ENCODE results near the gene FUZ. TPM values are rescaled to one million over a fixed set of nuclear protein-coding genes. Genes with fewer than 3 reads are reported as not detected.

The FUZ gene
- total and polyA plus RNA-seq, 2 of the 4 experiments (the other 2 are of a cell fraction) = 12.1 to 14.3 TPM

- no peaks in the 10 kb centered on the region; the same call in 1 of the 2 replicates for H3K4me1 ChIP-seq (ENCODE audit: control insufficient read depth, insufficient read depth, low read length)
- H3K36me3 ChIP-seq (ENCODE audit: control insufficient read depth, insufficient read depth, low read length) = peaks cover 67% of the 10 kb centered on the region
- no peak overlapping the region for H2AFZ ChIP-seq (replicated peaks; ENCODE audit: low read length, poor library complexity)
- intact Hi-C loops (cut with micrococcal nuclease) = loop anchor here (5.0 kb wide), 1 partner anchor 108 kb away; the partner anchor contains the start of gene CPT1C
- H4K20me1 ChIP-seq (ENCODE audit: insufficient read depth, low read length) = peaks cover 14% of the 10 kb centered on the region
- dilution Hi-C loops (cut with HindIII; ENCODE audit: low sequenced_read_pairs, unreplicated experiment) = no loop called here
- H3K4me2 ChIP-seq (ENCODE audit: low read depth, low read length) = no peak overlapping the region
- no peak for DNase-seq
- no peak overlapping the region for H2BK120ac ChIP-seq (ENCODE audit: low read depth, low read length)
- no TSS peak for BruUV-seq (replicated peaks)
- H4K91ac ChIP-seq (ENCODE audit: insufficient read depth, low read depth, low read length) = no peak overlapping the region
- H3K9ac ChIP-seq (ENCODE audit: low read depth, low read length) = no peak overlapping the region
- H3K56ac ChIP-seq (ENCODE audit: extremely low read depth, insufficient read depth, low read length) = no peak overlapping the region
- H3K9me3 ChIP-seq (ENCODE audit: control insufficient read depth, insufficient read depth, low read length) = no peaks in the 10 kb centered on the region
- ChIA-PET CTCF (no interaction called here), POLR2A (ENCODE audit: unreplicated experiment) (no interaction called here)
- H2AK9ac ChIP-seq (replicated peaks; ENCODE audit: low read depth, low read length, poor library complexity) = peak overlapping the region; percentile 84
- 0 out of 2 replicates have a peak, but pooled peaks cover 4% of the 10 kb centered on the region for H3K9me1 ChIP-seq (ENCODE audit: insufficient read depth, low read length)
- TF ChIP-seq CEBPB (IDR thresholded peaks at IDR 0.05; ENCODE audit: low read depth, low read length) = no peak
- TF ChIP-seq, protein P1, sequence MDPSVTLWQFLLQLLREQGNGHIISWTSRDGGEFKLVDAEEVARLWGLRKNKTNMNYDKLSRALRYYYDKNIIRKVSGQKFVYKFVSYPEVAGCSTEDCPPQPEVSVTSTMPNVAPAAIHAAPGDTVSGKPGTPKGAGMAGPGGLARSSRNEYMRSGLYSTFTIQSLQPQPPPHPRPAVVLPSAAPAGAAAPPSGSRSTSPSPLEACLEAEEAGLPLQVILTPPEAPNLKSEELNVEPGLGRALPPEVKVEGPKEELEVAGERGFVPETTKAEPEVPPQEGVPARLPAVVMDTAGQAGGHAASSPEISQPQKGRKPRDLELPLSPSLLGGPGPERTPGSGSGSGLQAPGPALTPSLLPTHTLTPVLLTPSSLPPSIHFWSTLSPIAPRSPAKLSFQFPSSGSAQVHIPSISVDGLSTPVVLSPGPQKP (IDR thresholded peaks at IDR 0.05; ENCODE audit: borderline replicate concordance, low read depth, low read length) = no peak
- TF ChIP-seq RCOR1 (IDR thresholded peaks at IDR 0.05; ENCODE audit: insufficient replicate concordance, low read length) = no peak
- TF ChIP-seq MXI1 (IDR thresholded peaks at IDR 0.05; ENCODE audit: borderline replicate concordance, low read depth, low read length) = no peak
- no peak for TF ChIP-seq CHD1 (IDR thresholded peaks at IDR 0.05; ENCODE audit: low read depth, low read length)
- no peak for TF ChIP-seq NFE2L2 (IDR thresholded peaks at IDR 0.05; ENCODE audit: low read depth, low read length)
- 80% methylated on average over 1 of the region's 10 CpGs; no CpG with 5 or more reads in 1 of the 2 experiments for WGBS, 2 experiments (ENCODE audit: extremely low coverage in 2 of 2, insufficient read length in 1 of 2)
- no peak for ATAC-seq (ENCODE audit: low read depth)
- no peak overlapping the region for H4K8ac ChIP-seq (ENCODE audit: low read depth in 2 of 2, low read length in 2 of 2)
- H3K4ac ChIP-seq (ENCODE audit: low read depth, low read length) = no peak overlapping the region
- no peak overlapping the region for H2BK20ac ChIP-seq (ENCODE audit: low read depth, low read length)
- no peak overlapping the region for H3K4me3 ChIP-seq (ENCODE audit: insufficient read depth, low read depth, low read length)
- no peak overlapping the region for H2AK5ac ChIP-seq (ENCODE audit: low read depth, low read length)
- no peaks in the 10 kb centered on the region for H3K27me3 ChIP-seq (ENCODE audit: control insufficient read depth, insufficient read depth, low read length)
- H3K27ac ChIP-seq (ENCODE audit: insufficient read depth, low read length) = no peak overlapping the region
- in situ Hi-C loops (cut with MboI; ENCODE audit: low sequenced_read_pairs) = no loop called here
- no peak overlapping the region for H3K18ac ChIP-seq (ENCODE audit: low read depth, low read length)
- no peak overlapping the region for H3K14ac ChIP-seq (replicated peaks; ENCODE audit: low read depth, low read length)
- H3K79me1 ChIP-seq (ENCODE audit: low read depth in 1 of 2, low read length in 2 of 2) = peaks cover 8 to 27% of the 10 kb centered on the region in 2 experiments; a peak in 3 of 4 replicates
- no peak overlapping the region for H2BK5ac ChIP-seq (ENCODE audit: low read depth, low read length, poor library complexity, severe bottlenecking)
- no peak overlapping the region for H3K23ac ChIP-seq (ENCODE audit: low read depth, low read length)
- no peak overlapping the region for H2BK15ac ChIP-seq (ENCODE audit: low read depth, low read length)
- H4K5ac ChIP-seq (ENCODE audit: low read depth, low read length) = no peak overlapping the region
Observed at GRCh38 chr19:49800771-49801170, 12.3 kb downstream of the FUZ start.

Data from IMR-90 (cell line).